MM.1S (cell line): ENCODE data around the gene PREB.

Source experiments
- DNase-seq: peaks from one replicate; pipeline ENCODE4 v3.0.0-alpha.2; 2015
- H2AFZ ChIP-seq: fragments of 300-600 bp; sonication (generic); 2 replicates; pipeline ENCODE4 v1.6.0; 2016; ENCODE audit warnings: antibody characterized with exemption, low read length
- H3F3A ChIP-seq: fragments of 300-600 bp; sonication (generic); 2 replicates; pipeline ENCODE4 v1.6.1; 2016; ENCODE audit warnings: mild to moderate bottlenecking, antibody characterized with exemption, low read length, moderate library complexity, mixed read lengths; ENCODE audit not compliant: insufficient read depth
- H3K27ac ChIP-seq: fragments of 300-600 bp; sonication (generic); 2 replicates; pipeline ENCODE4 v1.5.1; 2016; ENCODE audit warnings: mild to moderate bottlenecking, low read length
- H3K27me3 ChIP-seq: fragments of 300-600 bp; sonication (generic); replicated peaks from 2 replicates; pipeline ENCODE4 v1.6.0; 2016; ENCODE audit warnings: low read length; ENCODE audit not compliant: insufficient read depth
- H3K36me3 ChIP-seq: fragments of 300-600 bp; sonication (generic); replicated peaks from 2 replicates; pipeline ENCODE4 v1.6.1; 2016; ENCODE audit warnings: mild to moderate bottlenecking, low read length, mixed read lengths; ENCODE audit not compliant: insufficient read depth
- H3K4me1 ChIP-seq: fragments of 300-600 bp; sonication (generic); 2 replicates; pipeline ENCODE4 v1.6.1; 2016; ENCODE audit warnings: low read length, mixed read lengths
- H3K4me2 ChIP-seq: fragments of 300-600 bp; sonication (generic); 2 replicates; pipeline ENCODE4 v1.6.0; 2016; ENCODE audit warnings: low read depth, low read length
- H3K4me3 ChIP-seq: fragments of 300-600 bp; sonication (generic); 2 replicates; pipeline ENCODE4 v1.5.1; 2016; ENCODE audit warnings: low read length, mixed read lengths
- H3K79me2 ChIP-seq: fragments of 300-600 bp; sonication (generic); 2 replicates; pipeline ENCODE4 v1.6.1; 2016; ENCODE audit warnings: mixed run types, low read length, mixed read lengths
- H3K9ac ChIP-seq: fragments of 300-600 bp; sonication (generic); 2 replicates; pipeline ENCODE4 v1.6.1; 2016; ENCODE audit warnings: low read length, mixed read lengths
- H3K9me2 ChIP-seq: fragments of 300-600 bp; sonication (generic); replicated peaks from 2 replicates; pipeline ENCODE4 v1.6.1; 2016; ENCODE audit warnings: mild to moderate bottlenecking, low read length, mixed read lengths; ENCODE audit not compliant: insufficient read depth
- H3K9me3 ChIP-seq: fragments of 300-600 bp; sonication (generic); replicated peaks from 2 replicates; pipeline ENCODE4 v1.6.1; 2016; ENCODE audit warnings: mild to moderate bottlenecking, low read length, mixed read lengths; ENCODE audit not compliant: insufficient read depth
- H4K20me1 ChIP-seq: fragments of 300-600 bp; sonication (generic); 2 replicates; pipeline ENCODE4 v1.6.1; 2016; ENCODE audit warnings: mild to moderate bottlenecking, low read length, moderate library complexity, mixed read lengths; ENCODE audit not compliant: insufficient read depth
- CTCF ChIP-seq: fragments of 300-600 bp; sonication (generic); IDR thresholded peaks from 2 replicates; pipeline ENCODE4 v1.5.1; 2016; ENCODE audit warnings: antibody characterized with exemption, low read length, mixed read lengths
- EZH2 ChIP-seq: fragments of 300-600 bp; sonication (generic); optimal IDR thresholded peaks from 2 replicates; pipeline ENCODE3; 2017; ENCODE audit warnings: low read depth, mild to moderate bottlenecking, antibody characterized with exemption, low read length, mixed read lengths
- EZH2phosphoT487 ChIP-seq: fragments of 300-600 bp; sonication (generic); IDR thresholded peaks from 2 replicates; pipeline ENCODE4 v1.6.1; 2018; ENCODE audit warnings: antibody characterized with exemption, low read length

PREB gene

DNA sequence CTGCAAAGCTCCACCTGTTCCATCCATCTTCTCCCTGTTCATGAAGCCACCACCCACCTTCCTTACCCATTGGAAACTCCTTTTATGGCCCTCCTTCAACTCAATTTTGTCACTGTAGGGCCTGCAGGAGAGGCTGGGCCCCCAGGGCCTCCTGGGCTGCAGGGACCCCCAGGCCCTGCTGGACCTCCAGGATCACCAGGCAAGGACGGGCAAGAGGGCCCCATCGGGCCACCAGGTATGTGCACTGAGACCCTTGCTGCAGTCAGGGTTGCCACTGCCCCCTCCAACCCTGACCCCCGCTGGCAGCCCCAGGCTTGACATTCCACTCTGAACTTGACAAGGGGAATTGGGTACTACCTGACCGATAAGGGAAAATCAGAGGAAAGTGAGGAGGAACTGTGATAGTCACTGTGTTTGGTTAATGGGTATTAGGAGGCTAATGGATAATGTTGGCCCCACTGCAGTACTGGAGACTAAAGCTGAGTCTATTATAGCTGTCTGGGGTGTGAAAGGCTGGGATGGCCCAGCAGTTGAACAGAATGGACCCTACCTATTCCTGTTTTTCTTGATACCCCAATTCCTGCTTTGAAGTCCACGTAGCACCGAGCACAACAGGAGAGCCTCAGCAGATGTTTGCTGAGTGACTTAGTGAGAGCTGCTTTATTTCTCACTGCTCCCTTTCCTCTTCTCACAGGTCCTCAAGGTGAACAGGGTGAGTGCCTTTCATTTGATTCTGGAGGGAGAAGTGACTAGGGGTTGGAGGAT, 50.0 kb downstream of the PREB start:
- H3K9me3 ChIP-seq, result no peaks in the 10 kb centered on the region
- peaks cover 30% of the 10 kb centered on the region for H3K79me2 ChIP-seq
- no peaks in the 10 kb centered on the region for H4K20me1 ChIP-seq
- no peaks in the 10 kb centered on the region for H3K9me2 ChIP-seq
- H3K27me3 ChIP-seq, result no peaks in the 10 kb centered on the region
- no peak overlapping the region for H3K4me2 ChIP-seq
- H3K9ac ChIP-seq, result no peak overlapping the region
- H2AFZ ChIP-seq, result no peak overlapping the region
- no peak overlapping the region for H3K27ac ChIP-seq
- peaks cover 25% of the 10 kb centered on the region for H3K4me1 ChIP-seq
- TF ChIP-seq CTCF (no peak), EZH2 (no peak), EZH2phosphoT487 (no peak)
- H3F3A ChIP-seq, result peaks cover 27% of the 10 kb centered on the region
- DNase-seq, result no peak
- no peak overlapping the region for H3K4me3 ChIP-seq
- no peaks in the 10 kb centered on the region for H3K36me3 ChIP-seq

DNA sequence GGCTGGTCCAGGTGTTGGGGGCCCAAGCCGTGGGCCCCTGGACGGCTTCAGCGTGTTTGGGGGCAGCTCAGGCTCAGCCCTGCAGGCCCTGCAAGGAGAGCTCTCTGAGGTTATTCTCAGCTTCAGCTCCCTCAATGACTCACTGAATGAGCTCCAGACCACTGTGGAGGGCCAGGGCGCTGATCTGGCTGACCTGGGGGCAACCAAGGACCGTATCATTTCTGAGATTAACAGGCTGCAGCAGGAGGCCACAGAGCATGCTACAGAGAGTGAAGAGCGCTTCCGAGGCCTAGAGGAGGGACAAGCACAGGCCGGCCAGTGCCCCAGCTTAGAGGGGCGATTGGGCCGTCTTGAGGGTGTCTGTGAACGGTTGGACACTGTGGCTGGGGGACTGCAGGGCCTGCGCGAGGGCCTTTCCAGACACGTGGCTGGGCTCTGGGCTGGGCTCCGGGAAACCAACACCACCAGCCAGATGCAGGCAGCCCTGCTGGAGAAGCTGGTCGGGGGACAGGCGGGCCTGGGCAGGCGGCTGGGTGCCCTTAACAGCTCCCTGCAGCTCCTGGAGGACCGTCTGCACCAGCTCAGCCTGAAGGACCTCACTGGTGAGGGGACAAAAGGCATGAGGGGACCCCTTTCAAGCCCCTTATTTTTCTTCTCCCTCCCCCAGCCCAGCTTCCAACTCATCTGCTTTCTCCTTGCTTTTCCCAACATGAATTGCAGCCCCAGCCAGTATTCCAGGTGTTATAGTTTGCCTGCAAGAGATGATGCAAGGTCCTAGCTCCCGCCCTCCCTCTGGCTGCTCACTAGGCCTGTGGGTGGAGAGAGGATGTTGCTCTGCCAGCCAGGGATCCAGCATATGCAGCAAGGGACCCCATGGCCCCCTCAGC, 50.8 kb downstream of the PREB start:
- Histone ChIP-seq H3K4me2 (no peak overlapping the region), H3F3A (peaks cover 27% of the 10 kb centered on the region), H3K27me3 (no peaks in the 10 kb centered on the region), H3K27ac (no peak overlapping the region), H3K36me3 (no peaks in the 10 kb centered on the region), H3K9me2 (no peaks in the 10 kb centered on the region), H3K4me3 (no peak overlapping the region), H4K20me1 (no peaks in the 10 kb centered on the region), H3K4me1 (peaks cover 25% of the 10 kb centered on the region), H3K9ac (no peak overlapping the region), H3K79me2 (peaks cover 31% of the 10 kb centered on the region), H3K9me3 (no peaks in the 10 kb centered on the region), H2AFZ (no peak overlapping the region)
- TF ChIP-seq EZH2 (no peak), CTCF (no peak), EZH2phosphoT487 (no peak)
- no peak for DNase-seq

- Histone ChIP-seq H3K36me3 (no peaks in the 10 kb centered on the region), H4K20me1 (no peaks in the 10 kb centered on the region), H3K9me3 (no peaks in the 10 kb centered on the region), H3K9ac (no peak overlapping the region), H3K9me2 (no peaks in the 10 kb centered on the region), H3F3A (peaks cover 27% of the 10 kb centered on the region), H3K4me3 (no peak overlapping the region), H2AFZ (no peak overlapping the region), H3K27me3 (no peaks in the 10 kb centered on the region), H3K4me1 (peaks cover 26% of the 10 kb centered on the region), H3K4me2 (no peak overlapping the region), H3K27ac (no peak overlapping the region), H3K79me2 (peaks cover 28% of the 10 kb centered on the region)
- TF ChIP-seq EZH2phosphoT487, result no peak
- DNase-seq, result no peak
Measured at GRCh38 chr2:27082773-27083409, 51.5 kb downstream of the PREB start.
